HG02852 (cell line): ENCODE results near the gene FREM2.

Experiments
- ATAC-seq: cut with Tn5 transposase; IDR thresholded peaks from one replicate; pipeline ENCODE4 v1.9.1; 2021; ENCODE audit warnings: mild to moderate bottlenecking, moderate library complexity; ENCODE audit not compliant: unreplicated experiment

The FREM2 gene

DNA sequence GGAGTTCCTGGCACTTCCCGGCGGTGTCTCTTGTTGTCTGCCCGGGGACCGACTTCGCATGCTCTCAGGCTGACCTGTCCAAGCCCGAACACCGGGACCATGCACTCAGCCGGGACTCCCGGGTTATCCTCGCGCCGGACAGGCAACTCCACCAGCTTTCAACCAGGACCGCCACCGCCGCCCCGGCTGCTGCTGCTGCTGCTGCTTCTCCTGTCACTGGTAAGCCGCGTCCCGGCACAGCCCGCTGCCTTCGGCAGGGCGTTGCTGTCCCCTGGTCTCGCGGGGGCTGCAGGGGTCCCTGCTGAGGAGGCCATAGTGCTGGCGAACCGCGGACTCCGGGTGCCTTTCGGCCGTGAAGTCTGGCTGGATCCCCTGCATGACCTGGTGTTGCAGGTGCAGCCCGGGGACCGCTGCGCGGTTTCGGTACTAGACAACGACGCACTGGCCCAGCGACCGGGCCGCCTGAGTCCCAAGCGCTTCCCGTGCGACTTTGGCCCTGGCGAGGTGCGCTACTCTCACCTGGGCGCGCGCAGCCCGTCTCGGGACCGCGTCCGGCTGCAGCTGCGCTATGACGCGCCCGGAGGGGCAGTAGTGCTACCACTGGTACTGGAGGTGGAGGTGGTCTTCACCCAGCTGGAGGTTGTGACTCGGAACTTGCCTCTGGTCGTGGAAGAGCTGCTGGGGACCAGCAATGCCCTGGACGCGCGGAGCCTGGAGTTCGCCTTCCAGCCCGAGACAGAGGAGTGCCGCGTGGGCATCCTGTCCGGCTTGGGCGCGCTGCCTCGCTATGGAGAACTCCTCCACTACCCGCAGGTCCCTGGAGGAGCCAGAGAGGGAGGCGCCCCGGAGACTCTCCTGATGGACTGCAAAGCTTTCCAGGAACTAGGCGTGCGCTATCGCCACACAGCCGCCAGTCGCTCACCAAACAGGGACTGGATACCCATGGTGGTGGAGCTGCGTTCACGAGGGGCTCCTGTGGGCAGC lies 661 bp downstream of the FREM2 start:
- ATAC-seq: no peak

- ATAC-seq: no peak
Observed at GRCh38 chr13:38688674-38689073, 1.8 kb downstream of the FREM2 start.

DNA sequence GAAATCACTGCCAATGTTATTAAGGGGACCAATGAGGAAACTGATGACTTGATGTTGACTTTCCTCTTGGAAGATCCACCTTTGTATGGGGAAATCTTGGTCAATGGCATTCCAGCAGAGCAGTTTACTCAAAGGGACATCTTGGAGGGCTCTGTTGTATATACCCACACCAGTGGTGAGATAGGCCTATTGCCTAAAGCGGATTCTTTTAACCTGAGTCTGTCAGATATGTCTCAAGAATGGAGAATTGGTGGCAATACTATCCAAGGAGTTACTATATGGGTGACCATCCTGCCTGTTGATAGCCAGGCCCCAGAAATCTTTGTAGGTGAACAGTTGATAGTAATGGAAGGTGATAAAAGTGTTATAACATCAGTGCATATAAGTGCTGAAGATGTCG lies 3.4 kb downstream of the FREM2 start:
- ATAC-seq: no peak

- ATAC-seq: no peak
Observed at GRCh38 chr13:38693168-38693567, 6.3 kb downstream of the FREM2 start.

GRCh38 chr13:38693641-38694040 lies 6.8 kb downstream of the FREM2 start:
- no peak for ATAC-seq

- ATAC-seq: no peak
Observed at GRCh38 chr13:38697197-38697596, 10.3 kb downstream of the FREM2 start.

GRCh38 chr13:38697628-38698333 lies 10.9 kb downstream of the FREM2 start:
- no peak for ATAC-seq

GRCh38 chr13:38700051-38700450 lies 13.2 kb downstream of the FREM2 start:
- ATAC-seq: no peak

DNA sequence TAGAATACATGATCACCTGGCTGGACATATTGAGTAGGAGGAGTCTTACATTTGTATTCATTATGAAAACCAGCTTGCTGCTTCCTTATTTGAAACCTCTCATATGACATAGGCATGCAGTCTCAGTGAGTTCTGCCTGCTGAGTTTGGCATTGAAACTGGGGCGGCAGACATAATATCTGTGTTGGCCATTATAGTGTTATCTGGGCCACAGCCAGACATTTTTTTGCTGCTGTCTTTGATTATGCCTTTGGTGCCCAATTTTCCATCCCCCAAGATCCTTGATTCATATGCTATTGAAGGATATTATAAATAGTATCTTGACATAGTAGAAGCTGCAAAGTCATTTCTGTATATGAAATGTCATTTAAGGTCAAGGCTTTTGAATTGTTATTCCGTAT lies 15.8 kb downstream of the FREM2 start:
- ATAC-seq: no peak

DNA sequence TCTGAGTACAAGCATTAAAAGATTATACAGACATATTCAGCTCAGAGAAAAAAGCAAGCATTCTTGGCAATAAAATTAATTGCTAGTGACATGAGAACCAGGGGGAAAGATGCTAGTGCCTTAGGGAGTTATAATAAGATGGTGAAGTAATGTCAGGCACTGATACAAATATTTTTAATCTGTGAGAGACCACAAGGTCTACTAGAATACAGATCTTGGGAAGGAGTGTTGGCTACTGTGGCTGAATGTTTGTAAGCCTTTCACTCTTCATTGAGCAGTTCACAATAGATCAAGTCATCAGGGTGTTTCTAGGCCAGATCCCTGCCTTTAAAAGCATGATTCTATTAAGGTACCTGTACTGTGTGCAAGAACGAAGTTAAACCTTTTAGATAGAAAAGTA lies 16.4 kb downstream of the FREM2 start:
- ATAC-seq: no peak

- no peak for ATAC-seq
Observed at GRCh38 chr13:38705365-38705764, 18.5 kb downstream of the FREM2 start.

- no peak for ATAC-seq
Observed at GRCh38 chr13:38707460-38707859, 20.6 kb downstream of the FREM2 start.

GRCh38 chr13:38713046-38713445 lies 26.2 kb downstream of the FREM2 start:
- ATAC-seq: no peak

GRCh38 chr13:38718374-38718773 lies 31.5 kb downstream of the FREM2 start:
- ATAC-seq: no peak

DNA sequence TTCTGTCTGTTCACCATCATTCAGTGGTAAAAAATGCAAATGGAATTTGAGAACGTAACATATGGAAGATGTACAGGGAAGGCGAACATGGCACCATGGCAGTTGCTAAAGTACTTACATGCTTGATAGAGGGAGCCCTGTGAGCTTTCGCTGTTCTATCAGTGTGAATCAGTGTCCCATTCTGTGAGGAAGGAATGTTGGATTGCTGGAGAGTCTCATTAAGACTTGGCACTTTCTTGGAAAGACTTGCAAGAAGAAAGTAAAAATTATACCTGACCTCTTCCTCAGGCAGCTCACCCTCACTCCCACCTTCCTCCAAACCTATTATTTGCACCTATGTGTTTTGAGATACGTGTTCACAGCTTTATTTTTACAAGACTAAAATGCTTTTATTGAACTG lies 43.5 kb downstream of the FREM2 start:
- ATAC-seq: no peak

GRCh38 chr13:38733146-38733545 lies 46.3 kb downstream of the FREM2 start:
- ATAC-seq: no peak

DNA sequence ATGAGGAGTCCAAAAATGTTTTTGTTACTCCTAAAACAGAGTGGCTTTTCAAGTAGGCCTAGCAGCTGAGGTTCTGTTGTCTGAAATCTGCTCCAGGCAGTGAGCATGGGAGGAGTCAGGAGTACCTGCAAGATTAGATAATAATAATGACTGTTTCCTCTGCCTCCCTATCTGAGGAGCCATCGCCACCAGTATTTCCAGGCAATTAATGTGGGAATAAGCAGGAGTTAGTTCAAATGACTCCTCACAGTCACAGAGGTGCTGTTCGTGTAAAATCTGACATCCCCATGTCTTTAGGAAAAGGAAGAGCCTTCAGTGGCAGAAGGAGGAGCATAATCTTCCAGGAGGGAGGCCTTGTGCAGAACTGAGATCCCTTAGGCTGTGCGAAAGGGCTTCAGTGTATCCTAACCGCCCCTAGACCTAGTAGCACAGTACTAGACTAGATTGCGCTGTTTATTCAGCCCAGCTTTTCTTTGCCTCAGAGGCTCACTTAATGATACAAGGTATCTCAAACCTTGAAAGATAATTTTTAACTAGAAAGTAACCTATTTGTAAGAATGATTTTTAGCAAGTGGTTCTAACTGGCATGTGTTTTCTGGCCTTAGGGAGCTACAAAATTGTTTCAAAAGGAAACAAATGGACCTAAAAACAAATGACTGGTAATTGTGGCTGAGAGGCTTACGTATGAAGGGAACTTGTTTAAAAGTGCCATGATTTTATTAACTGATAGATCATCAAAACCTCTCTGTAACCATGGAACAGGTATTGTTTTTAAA lies 49.0 kb downstream of the FREM2 start:
- ATAC-seq: no peak

DNA sequence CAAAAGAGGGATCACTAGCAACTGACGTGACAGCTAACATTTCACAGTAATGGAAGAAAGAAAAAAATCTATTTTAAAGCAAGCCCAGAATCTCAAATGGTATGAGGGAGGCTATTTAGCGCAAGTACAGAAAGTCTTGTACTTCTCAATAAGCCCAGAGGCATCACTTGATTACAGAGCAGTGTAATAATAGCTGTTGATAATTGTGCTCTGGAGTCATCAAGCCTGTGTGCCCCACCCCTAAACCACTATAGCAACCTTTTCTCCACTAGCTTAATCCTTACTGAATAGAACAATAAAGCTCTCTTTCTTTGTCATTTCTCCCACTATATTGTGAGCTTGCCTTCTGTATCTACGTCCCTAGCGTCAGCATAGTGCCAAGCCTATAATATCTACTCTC lies 56.6 kb downstream of the FREM2 start:
- no peak for ATAC-seq

DNA sequence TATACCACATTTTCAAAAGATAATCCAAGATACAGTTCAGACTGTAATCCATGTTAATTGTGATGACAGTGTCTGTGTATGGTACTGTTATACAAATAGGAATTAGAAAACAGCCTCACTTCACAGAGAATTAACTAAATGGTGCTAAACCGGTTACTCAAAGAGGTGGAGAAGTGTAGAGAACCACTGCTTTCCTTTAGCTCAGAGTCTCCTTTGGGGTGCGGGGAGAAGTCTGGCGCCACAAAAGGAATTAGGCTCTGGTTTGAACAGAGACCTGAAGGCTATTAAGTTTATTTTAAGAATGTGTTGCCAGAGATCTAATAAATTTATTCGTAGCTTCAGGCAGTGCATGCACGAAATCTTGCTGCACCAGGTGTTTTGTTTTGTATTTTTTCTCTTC lies 65.8 kb downstream of the FREM2 start:
- no peak for ATAC-seq

GRCh38 chr13:38753878-38754277 lies 67.0 kb downstream of the FREM2 start:
- no peak for ATAC-seq

- ATAC-seq: no peak
Observed at GRCh38 chr13:38755793-38756192, 68.9 kb downstream of the FREM2 start.
